ENCODE data around the gene VTI1A.

Gene VTI1A

GRCh38 chr10:112827951-112828350, 380.9 kb downstream of the VTI1A start:
- DNase-seq (ENCODE audit: low spot score) (no peak), FAIRE-seq (no peak)

- FAIRE-seq, result no peak
- no peak for DNase-seq (ENCODE audit: low spot score)
These were observed 384.8 kb downstream of the VTI1A start for GRCh38 chr10:112831859-112832258.

- DNase-seq (ENCODE audit: low spot score) (peak; percentile 72), FAIRE-seq (no peak)
These were observed 385.4 kb downstream of the VTI1A start for GRCh38 chr10:112832361-112832878.

- FAIRE-seq, result no peak
These were observed 385.9 kb downstream of the VTI1A start for GRCh38 chr10:112832959-112833358.

GRCh38 chr10:112834751-112835181, 387.8 kb downstream of the VTI1A start:
- DNase-seq (ENCODE audit: low spot score) (no peak), FAIRE-seq (no peak)

More at GRCh38 chr10:112832959-112833358, 385.9 kb downstream of the VTI1A start:
- DNase-seq (ENCODE audit: low spot score), result no peak

- DNase-seq (ENCODE audit: low spot score) (no peak), FAIRE-seq (no peak)
These were observed 388.3 kb downstream of the VTI1A start for GRCh38 chr10:112835217-112835715.

GRCh38 chr10:112835944-112836451, 389.0 kb downstream of the VTI1A start:
- DNase-seq (ENCODE audit: low spot score) (no peak), FAIRE-seq (no peak)

- DNase-seq (ENCODE audit: low spot score) (no peak), FAIRE-seq (no peak)
These were observed 391.9 kb downstream of the VTI1A start for GRCh38 chr10:112838784-112839481.

- no peak for FAIRE-seq
- DNase-seq (ENCODE audit: low spot score), result no peak
These were observed 393.1 kb downstream of the VTI1A start for GRCh38 chr10:112839928-112840654.

- FAIRE-seq, result no peak
- no peak for DNase-seq (ENCODE audit: low spot score)
These were observed 394.5 kb downstream of the VTI1A start for GRCh38 chr10:112841549-112841948.

GRCh38 chr10:112842832-112843360, 395.9 kb downstream of the VTI1A start:
- FAIRE-seq (no peak), DNase-seq (ENCODE audit: low spot score) (no peak)

GRCh38 chr10:112843623-112844022, 396.6 kb downstream of the VTI1A start:
- DNase-seq (ENCODE audit: low spot score) (no peak), FAIRE-seq (no peak)

GRCh38 chr10:112844681-112845544, 397.9 kb downstream of the VTI1A start:
- no peak for DNase-seq (ENCODE audit: low spot score)
- no peak for FAIRE-seq

GRCh38 chr10:112847778-112848177, 400.8 kb downstream of the VTI1A start:
- FAIRE-seq, result no peak
- DNase-seq (ENCODE audit: low spot score), result no peak

GRCh38 chr10:112848228-112848627, 401.2 kb downstream of the VTI1A start:
- FAIRE-seq (no peak), DNase-seq (ENCODE audit: low spot score) (no peak)

- FAIRE-seq, result no peak
- no peak for DNase-seq (ENCODE audit: low spot score)
These were observed 401.9 kb downstream of the VTI1A start for GRCh38 chr10:112848868-112849430.

- no peak for DNase-seq (ENCODE audit: low spot score)
- FAIRE-seq, result no peak
These were observed 402.5 kb downstream of the VTI1A start for GRCh38 chr10:112849546-112849945.

GRCh38 chr10:112851181-112851580, 404.2 kb downstream of the VTI1A start:
- no peak for FAIRE-seq
- no peak for DNase-seq (ENCODE audit: low spot score)

GRCh38 chr10:112851588-112852211, 404.7 kb downstream of the VTI1A start:
- no peak for FAIRE-seq

GRCh38 chr10:112852306-112852705, 405.3 kb downstream of the VTI1A start:
- no peak for FAIRE-seq
- DNase-seq (ENCODE audit: low spot score), result no peak

More at GRCh38 chr10:112851588-112852211, 404.7 kb downstream of the VTI1A start:
- no peak for DNase-seq (ENCODE audit: low spot score)
